HepG2 (cell line): Measurements from ENCODE around the gene DVL3. TPM values are rescaled to one million over a fixed set of nuclear protein-coding genes. Genes with fewer than 3 reads are reported as not detected.

ENCODE experiments used
- BHLHE40 ChIP-seq: IDR thresholded peaks from 2 replicates; pipeline ENCODE4 v1.6.1; 2011; ENCODE audit warnings: low read length, improper control_type of control experiment
- FOXA1 ChIP-seq, 2 experiments: fragments of 450-650 bp in 1 of 2; sonication (generic) in 1 of 2; formaldehyde crosslinking in 1 of 2; IDR thresholded peaks; 2 replicates each; pipeline versions ENCODE4 v1.4.0 to v1.6.1; 2016 to 2020; ENCODE audit warnings: missing genetic modification reagents in 1 of 2
- KDM5B ChIP-seq: sonication (generic); formaldehyde crosslinking; IDR thresholded peaks from 2 replicates; pipeline ENCODE4 v1.4.0; 2020; ENCODE audit warnings: missing genetic modification reagents, mild to moderate bottlenecking, borderline replicate concordance
- MAFG ChIP-seq: sonication (generic); formaldehyde crosslinking; IDR thresholded peaks from 2 replicates; pipeline ENCODE4 v1.5.1; 2020; ENCODE audit warnings: mild to moderate bottlenecking, missing genetic modification reagents
- NFE2 ChIP-seq: sonication (generic); formaldehyde crosslinking; IDR thresholded peaks from 2 replicates; pipeline ENCODE4 v1.4.0; 2020; ENCODE audit warnings: missing genetic modification reagents
- PITX1 ChIP-seq: sonication (generic); formaldehyde crosslinking; IDR thresholded peaks from 2 replicates; pipeline ENCODE4 v1.5.1; 2020; ENCODE audit warnings: mild to moderate bottlenecking, missing genetic modification reagents
- REL ChIP-seq: sonication (generic); formaldehyde crosslinking; conservative IDR thresholded peaks from 2 replicates; pipeline ENCODE4 v1.8.0; 2022; ENCODE audit warnings: mild to moderate bottlenecking, missing genetic modification reagents, moderate library complexity
- RXRB ChIP-seq: IDR thresholded peaks from 2 replicates; pipeline ENCODE4 v1.6.1; 2016; ENCODE audit warnings: borderline replicate concordance, missing genetic modification reagents, missing compliant biosample characterization
- ZBTB1 ChIP-seq: sonication (generic); formaldehyde crosslinking; IDR thresholded peaks from 2 replicates; pipeline ENCODE4 v1.4.0; 2020; ENCODE audit warnings: missing genetic modification reagents, borderline replicate concordance
- ZNF24 ChIP-seq: fragments of 450-650 bp; IDR thresholded peaks from 2 replicates; pipeline ENCODE4 v1.6.1; 2017; ENCODE audit warnings: antibody characterized with exemption, mild to moderate bottlenecking
- ZNF274 ChIP-seq: sonication (generic); formaldehyde crosslinking; IDR thresholded peaks from 2 replicates; pipeline ENCODE4 v1.5.1; 2020; ENCODE audit warnings: mild to moderate bottlenecking, missing genetic modification reagents
- ZSCAN12 ChIP-seq: sonication (generic); formaldehyde crosslinking; IDR thresholded peaks from 2 replicates; pipeline ENCODE4 v1.9.0; 2021; ENCODE audit warnings: mild to moderate bottlenecking, missing genetic modification reagents
- polyA plus RNA-seq, 8 experiments: library from polyadenylated mRNA; depleted of rRNA in 3 of 8; stranded (reverse) in 7 of 8; unstranded in 1 of 8; fragments of >200 nt; fragmentation: Illumina TruSeq in 4 of 8; extraction: Trizol in 4 of 8; gene quantifications; 2 replicates each; pipeline versions ENCODE4 v1.2.1 to v1.2.3, GENCODE V29; 2011 to 2016; ENCODE audit warnings: low read depth in 4 of 8, missing spikeins in 1 of 8, mixed read lengths in 1 of 8; ENCODE audit not compliant: insufficient read depth in 1 of 8
- total RNA-seq, 5 experiments: library from RNA; depleted of rRNA; stranded (reverse); fragments of >200 nt; fragmentation: Illumina TruSeq; extraction: Trizol; gene quantifications; 2 replicates each; pipeline ENCODE4 v1.2.3, GENCODE V29; 2016; ENCODE audit warnings: low read depth in 1 of 5
- TF ChIP-seq, protein P1 (sequence below): sonication (generic); formaldehyde crosslinking; IDR thresholded peaks from 2 replicates; pipeline ENCODE4 v1.4.0; 2020; ENCODE audit warnings: missing genetic modification reagents
- TF ChIP-seq, protein P2 (sequence below): sonication (generic); formaldehyde crosslinking; IDR thresholded peaks from 2 replicates; pipeline ENCODE4 v1.5.0; 2020; ENCODE audit warnings: mild to moderate bottlenecking, missing genetic modification reagents, moderate library complexity
- TF ChIP-seq, protein P3 (sequence below): sonication (generic); formaldehyde crosslinking; IDR thresholded peaks from 2 replicates; pipeline ENCODE4 v1.4.0; 2020; ENCODE audit warnings: mild to moderate bottlenecking, missing genetic modification reagents
- TF ChIP-seq, protein P4 (sequence below): sonication (generic); formaldehyde crosslinking; IDR thresholded peaks from 2 replicates; pipeline ENCODE4 v1.4.0; 2020; ENCODE audit warnings: missing genetic modification reagents
- TF ChIP-seq, protein P5 (sequence below): sonication (generic); formaldehyde crosslinking; IDR thresholded peaks from 2 replicates; pipeline ENCODE4 v1.8.0; 2022; ENCODE audit warnings: mild to moderate bottlenecking, missing genetic modification reagents
- TF ChIP-seq, protein P6 (sequence below): sonication (generic); formaldehyde crosslinking; IDR thresholded peaks from 2 replicates; pipeline ENCODE4 v1.5.0; 2020; ENCODE audit warnings: mild to moderate bottlenecking, missing genetic modification reagents
- TF ChIP-seq, protein P7 (sequence below): sonication (generic); formaldehyde crosslinking; IDR thresholded peaks from 2 replicates; pipeline ENCODE4 v1.8.1; 2023; ENCODE audit warnings: missing genetic modification reagents, inconsistent platforms, borderline replicate concordance

Gene DVL3
- total and polyA plus RNA-seq, 2 of the 13 experiments (the other 11 are each of a cell fraction or from before 2014, with no cell fraction given) = 29.0 to 36.1 TPM

DNA sequence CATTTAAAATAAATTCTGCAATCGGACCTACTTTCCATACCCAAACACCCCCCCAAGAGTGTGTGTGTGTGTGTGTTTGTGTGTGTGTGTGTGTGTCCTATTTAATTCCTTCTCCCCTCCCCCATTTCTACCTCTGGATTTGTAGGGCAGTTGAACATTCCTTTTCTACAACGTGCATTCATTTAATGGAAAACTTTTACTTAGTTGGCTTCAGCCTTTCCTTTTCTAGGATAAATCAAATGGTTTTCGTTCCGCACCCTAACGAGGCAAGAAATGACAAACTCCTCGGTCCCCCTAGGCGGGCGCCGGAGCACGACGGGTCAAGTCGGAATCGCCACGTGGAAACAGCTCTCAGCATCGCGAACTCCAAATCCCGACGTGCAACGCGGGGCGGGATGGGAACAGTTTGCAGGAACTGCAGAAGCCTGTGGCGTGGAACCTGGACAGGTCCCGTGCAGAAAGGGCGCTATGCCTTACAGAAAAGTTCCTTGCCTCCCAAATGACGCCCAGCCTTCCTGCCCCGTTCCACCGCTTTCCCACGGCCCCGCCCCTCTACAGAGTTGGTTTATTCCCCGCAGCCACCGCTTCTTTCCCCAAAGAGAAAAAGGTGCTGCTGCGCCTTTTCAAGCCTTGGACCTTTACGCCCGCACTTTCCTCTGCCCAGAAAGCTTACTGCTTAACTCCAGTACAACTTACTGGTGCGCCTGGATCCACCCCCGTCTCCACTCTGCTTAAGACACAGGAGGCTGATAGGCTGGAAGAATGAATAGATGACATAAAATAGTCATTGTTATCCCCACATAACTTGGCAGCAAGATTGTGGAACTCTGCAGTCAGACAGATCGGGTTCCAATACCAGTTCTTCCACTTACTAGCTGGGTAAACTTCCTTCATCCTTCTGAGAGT is 21.1 kb upstream of the DVL3 start (continued):
- TF ChIP-seq FOXA1 (IDR thresholded peaks at IDR 0.05) (no peak), FOXA1 (CRISPR knock-in tag; IDR thresholded peaks at IDR 0.05) (no peak), KDM5B (CRISPR knock-in tag) (peak; percentile 87; the same call in 1 of the 2 replicates), ZNF24 (no peak), ZNF274 (CRISPR knock-in tag) (peak; percentile 85), REL (CRISPR knock-in tag) (no peak), ZBTB1 (CRISPR knock-in tag) (no peak), PITX1 (CRISPR knock-in tag) (peak; percentile 58; the same call in 1 of the 2 replicates), ZSCAN12 (no peak), NFE2 (CRISPR knock-in tag) (no peak), MAFG (CRISPR knock-in tag) (no peak), RXRB (CRISPR knock-in tag) (no peak), BHLHE40 (peak; percentile 43; the same call in 1 of the 2 replicates)
- TF ChIP-seq, protein P1, sequence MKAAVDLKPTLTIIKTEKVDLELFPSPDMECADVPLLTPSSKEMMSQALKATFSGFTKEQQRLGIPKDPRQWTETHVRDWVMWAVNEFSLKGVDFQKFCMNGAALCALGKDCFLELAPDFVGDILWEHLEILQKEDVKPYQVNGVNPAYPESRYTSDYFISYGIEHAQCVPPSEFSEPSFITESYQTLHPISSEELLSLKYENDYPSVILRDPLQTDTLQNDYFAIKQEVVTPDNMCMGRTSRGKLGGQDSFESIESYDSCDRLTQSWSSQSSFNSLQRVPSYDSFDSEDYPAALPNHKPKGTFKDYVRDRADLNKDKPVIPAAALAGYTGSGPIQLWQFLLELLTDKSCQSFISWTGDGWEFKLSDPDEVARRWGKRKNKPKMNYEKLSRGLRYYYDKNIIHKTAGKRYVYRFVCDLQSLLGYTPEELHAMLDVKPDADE (CRISPR knock-in tag) = no peak
- TF ChIP-seq, protein P2, sequence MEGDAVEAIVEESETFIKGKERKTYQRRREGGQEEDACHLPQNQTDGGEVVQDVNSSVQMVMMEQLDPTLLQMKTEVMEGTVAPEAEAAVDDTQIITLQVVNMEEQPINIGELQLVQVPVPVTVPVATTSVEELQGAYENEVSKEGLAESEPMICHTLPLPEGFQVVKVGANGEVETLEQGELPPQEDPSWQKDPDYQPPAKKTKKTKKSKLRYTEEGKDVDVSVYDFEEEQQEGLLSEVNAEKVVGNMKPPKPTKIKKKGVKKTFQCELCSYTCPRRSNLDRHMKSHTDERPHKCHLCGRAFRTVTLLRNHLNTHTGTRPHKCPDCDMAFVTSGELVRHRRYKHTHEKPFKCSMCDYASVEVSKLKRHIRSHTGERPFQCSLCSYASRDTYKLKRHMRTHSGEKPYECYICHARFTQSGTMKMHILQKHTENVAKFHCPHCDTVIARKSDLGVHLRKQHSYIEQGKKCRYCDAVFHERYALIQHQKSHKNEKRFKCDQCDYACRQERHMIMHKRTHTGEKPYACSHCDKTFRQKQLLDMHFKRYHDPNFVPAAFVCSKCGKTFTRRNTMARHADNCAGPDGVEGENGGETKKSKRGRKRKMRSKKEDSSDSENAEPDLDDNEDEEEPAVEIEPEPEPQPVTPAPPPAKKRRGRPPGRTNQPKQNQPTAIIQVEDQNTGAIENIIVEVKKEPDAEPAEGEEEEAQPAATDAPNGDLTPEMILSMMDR = no peak
- TF ChIP-seq, protein P3, sequence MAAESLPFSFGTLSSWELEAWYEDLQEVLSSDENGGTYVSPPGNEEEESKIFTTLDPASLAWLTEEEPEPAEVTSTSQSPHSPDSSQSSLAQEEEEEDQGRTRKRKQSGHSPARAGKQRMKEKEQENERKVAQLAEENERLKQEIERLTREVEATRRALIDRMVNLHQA (CRISPR knock-in tag) = no peak
- TF ChIP-seq, protein P4, sequence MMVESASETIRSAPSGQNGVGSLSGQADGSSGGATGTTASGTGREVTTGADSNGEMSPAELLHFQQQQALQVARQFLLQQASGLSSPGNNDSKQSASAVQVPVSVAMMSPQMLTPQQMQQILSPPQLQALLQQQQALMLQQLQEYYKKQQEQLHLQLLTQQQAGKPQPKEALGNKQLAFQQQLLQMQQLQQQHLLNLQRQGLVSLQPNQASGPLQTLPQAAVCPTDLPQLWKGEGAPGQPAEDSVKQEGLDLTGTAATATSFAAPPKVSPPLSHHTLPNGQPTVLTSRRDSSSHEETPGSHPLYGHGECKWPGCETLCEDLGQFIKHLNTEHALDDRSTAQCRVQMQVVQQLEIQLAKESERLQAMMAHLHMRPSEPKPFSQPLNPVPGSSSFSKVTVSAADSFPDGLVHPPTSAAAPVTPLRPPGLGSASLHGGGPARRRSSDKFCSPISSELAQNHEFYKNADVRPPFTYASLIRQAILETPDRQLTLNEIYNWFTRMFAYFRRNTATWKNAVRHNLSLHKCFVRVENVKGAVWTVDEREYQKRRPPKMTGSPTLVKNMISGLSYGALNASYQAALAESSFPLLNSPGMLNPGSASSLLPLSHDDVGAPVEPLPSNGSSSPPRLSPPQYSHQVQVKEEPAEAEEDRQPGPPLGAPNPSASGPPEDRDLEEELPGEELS (CRISPR knock-in tag) = peak; percentile 61
- TF ChIP-seq, protein P5, sequence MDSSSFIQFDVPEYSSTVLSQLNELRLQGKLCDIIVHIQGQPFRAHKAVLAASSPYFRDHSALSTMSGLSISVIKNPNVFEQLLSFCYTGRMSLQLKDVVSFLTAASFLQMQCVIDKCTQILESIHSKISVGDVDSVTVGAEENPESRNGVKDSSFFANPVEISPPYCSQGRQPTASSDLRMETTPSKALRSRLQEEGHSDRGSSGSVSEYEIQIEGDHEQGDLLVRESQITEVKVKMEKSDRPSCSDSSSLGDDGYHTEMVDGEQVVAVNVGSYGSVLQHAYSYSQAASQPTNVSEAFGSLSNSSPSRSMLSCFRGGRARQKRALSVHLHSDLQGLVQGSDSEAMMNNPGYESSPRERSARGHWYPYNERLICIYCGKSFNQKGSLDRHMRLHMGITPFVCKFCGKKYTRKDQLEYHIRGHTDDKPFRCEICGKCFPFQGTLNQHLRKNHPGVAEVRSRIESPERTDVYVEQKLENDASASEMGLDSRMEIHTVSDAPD (CRISPR knock-in tag) = peak; percentile 67; the same call in 1 of the 2 replicates
- TF ChIP-seq, protein P6, sequence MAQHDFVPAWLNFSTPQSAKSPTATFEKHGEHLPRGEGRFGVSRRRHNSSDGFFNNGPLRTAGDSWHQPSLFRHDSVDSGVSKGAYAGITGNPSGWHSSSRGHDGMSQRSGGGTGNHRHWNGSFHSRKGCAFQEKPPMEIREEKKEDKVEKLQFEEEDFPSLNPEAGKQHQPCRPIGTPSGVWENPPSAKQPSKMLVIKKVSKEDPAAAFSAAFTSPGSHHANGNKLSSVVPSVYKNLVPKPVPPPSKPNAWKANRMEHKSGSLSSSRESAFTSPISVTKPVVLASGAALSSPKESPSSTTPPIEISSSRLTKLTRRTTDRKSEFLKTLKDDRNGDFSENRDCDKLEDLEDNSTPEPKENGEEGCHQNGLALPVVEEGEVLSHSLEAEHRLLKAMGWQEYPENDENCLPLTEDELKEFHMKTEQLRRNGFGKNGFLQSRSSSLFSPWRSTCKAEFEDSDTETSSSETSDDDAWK = no peak
- TF ChIP-seq, protein P7, sequence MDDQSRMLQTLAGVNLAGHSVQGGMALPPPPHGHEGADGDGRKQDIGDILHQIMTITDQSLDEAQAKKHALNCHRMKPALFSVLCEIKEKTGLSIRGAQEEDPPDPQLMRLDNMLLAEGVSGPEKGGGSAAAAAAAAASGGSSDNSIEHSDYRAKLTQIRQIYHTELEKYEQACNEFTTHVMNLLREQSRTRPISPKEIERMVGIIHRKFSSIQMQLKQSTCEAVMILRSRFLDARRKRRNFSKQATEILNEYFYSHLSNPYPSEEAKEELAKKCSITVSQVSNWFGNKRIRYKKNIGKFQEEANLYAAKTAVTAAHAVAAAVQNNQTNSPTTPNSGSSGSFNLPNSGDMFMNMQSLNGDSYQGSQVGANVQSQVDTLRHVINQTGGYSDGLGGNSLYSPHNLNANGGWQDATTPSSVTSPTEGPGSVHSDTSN (CRISPR knock-in tag) = no peak
